Coronary artery (tissue), 2 donors: ENCODE data around the gene KDM5A.

Source experiments
- DNase-seq: peaks from one replicate; pipeline ENCODE4 v3.0.0-alpha.2; 2017; ENCODE audit warnings: low spot score
- H3K27ac ChIP-seq, 2 donors: fragments of 200-600 bp; sonication (generic); one replicate each; pipeline ENCODE4 v1.5.1; 2016 to 2019
- H3K4me3 ChIP-seq: fragments of 200-600 bp; sonication (generic); 2 replicates; pipeline ENCODE4 v1.5.1; 2016; ENCODE audit warnings: mild to moderate bottlenecking, moderate library complexity
- CTCF ChIP-seq: fragments of 200-600 bp; sonication (generic); IDR thresholded peaks from one replicate; pipeline ENCODE4 v1.5.1; 2019; ENCODE audit warnings: antibody characterized with exemption

KDM5A gene

DNA sequence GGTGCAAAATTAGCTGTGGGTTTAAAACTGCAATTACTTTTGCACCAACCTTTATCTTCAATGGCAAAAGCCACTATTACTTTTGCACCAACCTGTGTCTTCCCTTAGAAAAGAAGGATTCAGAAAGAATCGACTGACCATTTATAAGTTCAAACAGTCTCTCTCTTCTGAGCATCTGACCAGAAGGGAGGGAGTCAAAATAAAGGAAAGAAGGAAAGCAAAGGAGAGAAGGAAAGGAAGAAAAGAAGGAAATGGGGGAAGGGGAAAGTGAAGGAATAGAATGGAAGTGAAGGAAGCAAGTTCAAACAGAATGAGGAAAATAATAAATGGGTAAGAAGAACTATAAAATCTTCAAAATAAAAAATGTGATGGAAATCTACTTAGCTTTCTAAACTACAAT lies 57.8 kb downstream of the KDM5A start:
- Histone ChIP-seq H3K27ac (no peak overlapping the region), H3K4me3 (no peak overlapping the region)
- DNase-seq, result no peak
- TF ChIP-seq CTCF, result no peak

DNA sequence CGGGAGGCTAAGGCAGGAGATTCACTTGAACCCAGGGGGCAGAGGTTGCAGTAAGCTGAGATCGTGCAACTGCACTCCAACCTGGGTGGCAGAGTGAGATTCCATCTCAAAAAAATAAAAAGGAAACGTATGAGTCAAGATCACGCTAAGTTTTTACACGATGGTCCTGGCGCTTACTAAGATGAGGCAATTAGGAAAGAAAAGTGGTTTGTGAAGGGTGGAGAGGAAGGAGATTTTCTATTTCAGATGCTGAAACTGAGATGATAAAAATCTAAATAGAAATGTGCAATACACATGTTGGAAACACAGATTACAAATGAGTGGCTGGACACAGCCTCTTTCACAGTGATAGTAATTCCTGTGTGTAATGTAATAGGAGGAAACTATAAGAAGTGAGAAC lies 63.2 kb downstream of the KDM5A start:
- Histone ChIP-seq H3K27ac (no peak overlapping the region), H3K4me3 (no peak overlapping the region)
- DNase-seq, result no peak
- TF ChIP-seq CTCF, result no peak

GRCh38 chr12:323507-323906 lies 65.6 kb downstream of the KDM5A start:
- no peak for DNase-seq
- Histone ChIP-seq H3K4me3 (no peak overlapping the region), H3K27ac (no peak overlapping the region)
- no peak for TF ChIP-seq CTCF

DNA sequence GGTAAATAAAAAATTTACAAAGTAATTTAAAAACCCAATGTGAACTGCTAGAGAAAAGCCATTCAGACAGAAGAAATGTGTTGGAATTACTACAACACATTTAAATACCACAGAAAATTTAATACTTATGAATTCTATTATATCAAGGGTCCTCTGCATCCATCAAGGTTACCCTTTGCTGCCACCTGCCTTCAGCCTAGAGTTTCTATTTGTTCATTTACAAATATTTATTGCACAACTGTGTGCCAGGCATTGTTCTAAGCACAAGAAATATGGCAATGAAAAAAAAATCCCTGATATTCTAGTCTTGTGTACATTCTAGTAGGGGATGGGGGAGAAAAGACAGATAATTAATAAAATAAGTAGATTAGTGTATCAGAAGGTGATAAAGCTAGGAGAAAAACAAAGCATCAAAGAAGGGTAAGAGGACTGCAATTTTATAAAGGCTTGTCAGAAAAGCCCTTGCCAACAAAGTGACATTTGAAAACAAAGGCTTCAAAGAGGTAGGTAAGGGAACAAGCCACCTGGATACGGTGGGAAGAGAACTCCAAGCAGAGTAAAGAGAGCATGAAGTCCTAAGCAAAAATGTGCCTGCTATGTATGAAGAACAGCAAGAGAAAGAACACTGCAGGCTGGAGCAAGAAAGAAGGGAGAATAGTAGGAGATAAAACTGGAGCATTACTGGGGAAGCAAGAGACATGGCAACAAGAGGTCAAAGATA lies 67.4 kb downstream of the KDM5A start:
- Histone ChIP-seq H3K4me3 (no peak overlapping the region), H3K27ac (no peak overlapping the region)
- TF ChIP-seq CTCF, result no peak
- no peak for DNase-seq

DNA sequence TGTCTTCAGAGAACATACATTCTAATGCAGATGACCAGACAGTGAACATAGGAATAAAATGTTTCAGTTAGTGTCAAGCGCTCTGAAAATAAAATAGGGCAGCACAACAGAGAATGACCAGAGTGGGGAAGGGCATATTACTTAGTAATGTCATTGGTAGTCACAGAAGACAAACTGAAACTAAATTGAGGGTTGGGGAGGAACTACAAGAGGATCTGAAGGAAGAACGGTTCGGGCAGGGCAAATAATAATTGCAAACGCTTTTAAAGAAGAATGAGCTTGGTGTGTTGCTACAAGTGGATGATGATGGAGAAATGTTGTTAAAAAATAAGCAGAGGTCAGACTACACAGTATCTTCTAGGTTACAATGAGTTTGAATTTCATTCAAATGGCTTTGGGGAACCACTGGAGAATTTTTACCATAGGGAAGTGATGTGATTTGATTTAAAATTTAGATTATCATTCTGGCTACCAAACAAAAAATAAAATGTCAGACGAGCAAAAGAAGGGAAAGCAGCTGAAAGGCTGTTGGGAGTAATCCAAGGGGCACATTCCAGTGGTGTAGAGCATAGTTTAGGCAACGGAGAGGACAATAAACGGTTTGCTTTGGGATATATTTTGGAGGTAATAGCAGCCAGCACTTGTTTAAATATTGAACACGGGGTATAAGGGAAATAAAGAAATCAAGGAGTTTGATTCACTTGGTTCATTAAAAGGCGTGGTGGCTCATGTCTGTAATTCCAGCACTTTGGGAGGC lies 70.2 kb downstream of the KDM5A start:
- DNase-seq, result no peak
- no peak for TF ChIP-seq CTCF
- Histone ChIP-seq H3K4me3 (no peak overlapping the region), H3K27ac (no peak overlapping the region)

GRCh38 chr12:308511-308910 lies 80.6 kb downstream of the KDM5A start:
- Histone ChIP-seq H3K4me3 (no peak overlapping the region), H3K27ac (no peak overlapping the region)
- no peak for DNase-seq
- no peak for TF ChIP-seq CTCF

DNA sequence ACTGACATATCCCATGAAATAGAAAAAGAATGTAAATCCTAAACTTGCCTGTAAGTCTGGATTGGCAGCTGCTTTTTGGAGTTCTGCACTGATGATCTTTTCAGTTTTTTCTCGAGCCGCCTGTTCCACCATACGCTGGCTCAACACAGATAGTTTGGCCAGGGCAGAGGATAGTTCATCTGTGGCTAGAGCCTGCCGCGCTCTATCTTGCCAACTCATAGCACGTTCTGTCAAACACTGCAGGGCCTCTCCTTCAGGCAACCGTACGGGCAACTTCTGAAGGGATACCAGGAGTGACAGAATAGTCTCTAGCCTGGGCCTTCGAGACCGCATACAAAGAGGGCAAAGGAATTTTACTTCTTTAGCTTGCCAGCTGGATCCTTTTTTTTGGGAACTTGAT lies 81.7 kb downstream of the KDM5A start:
- DNase-seq, result no peak
- Histone ChIP-seq H3K27ac (no peak overlapping the region), H3K4me3 (no peak overlapping the region)
- TF ChIP-seq CTCF, result no peak
